Adrenal gland (tissue), 5 donors: ENCODE data around the gene GAK.

Experiments
- CTCF ChIP-seq, 6 experiments: fragments of 450-650 bp in 4 of 6; fragments of 200-600 bp in 2 of 6; sonication (generic) in 1 of 6; IDR thresholded peaks; 1 replicate in 5 of 6; 2 replicates in 1 of 6; pipeline versions ENCODE4 v1.5.1 to v1.8.0; 2016 to 2021; ENCODE audit warnings: antibody characterized with exemption in 6 of 6, mild to moderate bottlenecking in 2 of 6, moderate library complexity in 1 of 6
- POLR2A ChIP-seq, 2 donors: fragments of 450-650 bp; IDR thresholded peaks; one replicate each; pipeline ENCODE4 v1.6.1; 2017; ENCODE audit warnings: antibody characterized with exemption in 2 of 2, mild to moderate bottlenecking in 2 of 2, moderate library complexity in 1 of 2
- donor health status: DM: no; HTN: no; CAD: no.

GRCh38 chr4:963276-964225 is 31.4 kb upstream of the GAK start:
- no peak for TF ChIP-seq CTCF (IDR thresholded peaks at IDR 0.05)
- no peak for TF ChIP-seq POLR2A (IDR thresholded peaks at IDR 0.05)
